Heart left ventricle (tissue), 16 donors: ENCODE results near the gene SRPK1. TPM values are rescaled to one million over a fixed set of nuclear protein-coding genes. Genes with fewer than 3 reads are reported as not detected.
"Not testable (repeated sequence)": the region's sequence is repeated elsewhere in the genome, so short reads cannot be mapped to it uniquely, and the experiment has no call there.

Experiments
- ATAC-seq, 4 donors: fragments of 200-7000 bp; cut with Tn5 transposase; one replicate each; pipeline ENCODE4 v1.9.1; 2020 to 2022; ENCODE audit warnings: moderate library complexity in 4 of 4, mild to moderate bottlenecking in 3 of 4, moderate number of reproducible peaks in 1 of 4
- DNase-seq, 5 donors: peaks; one replicate each; pipeline ENCODE4 v3.0.0-alpha.2; 2020
- H3K27ac ChIP-seq, 12 donors: fragments of 200-600 bp; sonication (generic) in 4 of 12; one replicate each; pipeline versions ENCODE4 v1.5.0 to v1.8.0; 2016 to 2022; ENCODE audit warnings: mild to moderate bottlenecking in 2 of 12
- H3K27me3 ChIP-seq, 9 donors: fragments of 200-600 bp; sonication (generic) in 2 of 9; one replicate each; pipeline versions ENCODE4 v1.5.1 to v1.8.0; 2016 to 2022; ENCODE audit warnings: mild to moderate bottlenecking in 3 of 9
- H3K36me3 ChIP-seq, 9 donors: fragments of 200-600 bp; sonication (generic) in 2 of 9; one replicate each; pipeline versions ENCODE4 v1.5.0 to v1.8.0; 2018 to 2022; ENCODE audit warnings: mild to moderate bottlenecking in 2 of 9
- H3K4me1 ChIP-seq, 12 donors: fragments of 200-600 bp; sonication (generic) in 4 of 12; one replicate each; pipeline versions ENCODE4 v1.5.0 to v1.8.0; 2016 to 2022; ENCODE audit warnings: mild to moderate bottlenecking in 3 of 12
- H3K4me3 ChIP-seq, 12 donors: fragments of 200-600 bp; sonication (generic) in 4 of 12; one replicate each; pipeline versions ENCODE4 v1.5.0 to v1.8.0; 2017 to 2022; ENCODE audit warnings: mild to moderate bottlenecking in 9 of 12, moderate library complexity in 4 of 12
- H3K9me3 ChIP-seq, 12 donors: fragments of 200-600 bp; sonication (generic) in 4 of 12; one replicate each; pipeline versions ENCODE4 v1.5.0 to v1.8.0; 2016 to 2022; ENCODE audit warnings: mild to moderate bottlenecking in 1 of 12
- CTCF ChIP-seq, 12 donors: fragments of 200-600 bp; sonication (generic) in 4 of 12; IDR thresholded peaks; one replicate each; pipeline versions ENCODE4 v1.5.0 to v1.8.0; 2018 to 2022; ENCODE audit warnings: antibody characterized with exemption in 12 of 12, mild to moderate bottlenecking in 5 of 12
- POLR2A ChIP-seq, 2 donors: fragments of 450-650 bp; IDR thresholded peaks; one replicate each; pipeline ENCODE4 v1.6.1; 2017; ENCODE audit warnings: antibody characterized with exemption in 2 of 2, mild to moderate bottlenecking in 2 of 2, moderate library complexity in 2 of 2
- WGBS, 4 donors: extraction: QIAGEN DNeasy Blood & Tissue Kit in 2 of 4; methylation state at CpG; one replicate each; pipeline versions ENCODE4 v1.1.5 to v1.1.7; 2013 to 2018; 5-methylcytosine and 5-hydroxymethylcytosine counted together
- intact Hi-C, 10 donors: fragments of 100-400 bp; cut with DNase I; formaldehyde crosslinking; loops; one replicate each; pipeline versions ENCODE4 v1.11.1 to v1.14.2; 2022
- polyA plus RNA-seq, 2 donors: library from polyadenylated mRNA; stranded (reverse); fragments of 200-250 nt; gene quantifications; one replicate each; pipeline ENCODE4 v1.2.3, GENCODE V29; 2013
- total RNA-seq, 9 donors: library from RNA; depleted of rRNA in 2 of 9; stranded (reverse); fragments of >200 nt in 2 of 9; fragmentation: NEBNext Ultra II Directional in 3 of 9; extraction: Animal tissue kit (Norgen Biotek cat#: 25700) in 3 of 9; gene quantifications; one replicate each; pipeline versions ENCODE4 v1.1.0 to v1.2.4, GENCODE V29; 2016 to 2023
- donor health status: ischemic (EF 13 %, LVEDD 7.1; RV severe dilation, severe dysfunction).
- donor health status: healthy with polysubstance abuse.
- donor health status: DM: no; HTN: yes; CAD: no.
- donor health status: DM: no; HTN: no; CAD: no.
- donor health status: ischemic (EF 25% LVEDD 6.9; RV normal size, moderate dysfunction).
- donor health status: ischemic (EF 25% LVEDD 5.7; RV mildly dilated, moderate dysfunction).
- donor health status: healthy.
- donor health status: DM: yes; HTN: yes; CAD: no.
- donor health status: ischemic (EF 35%, LVEDD 5.7; RV mildly dilated, moderate dysfunction).
- donor health status: nonischemic (EF 11% LVEDD 7.7; RV severe dilation, severe dysfunction).
- donor health status: DM: yes; HTN: yes; CAD: no.
- donor health status: PGD.
- donor health status: ischemic (EF 29% LVEDD 5.4; RV normal size, mild dysfunction).
- donor health status: nonischemic (EF 23%, LVEDD 6.1; RV moderate dilation, normal function).

The SRPK1 gene
- total and polyA plus RNA-seq, 11 donors: 5.0 to 41.7 (median 19.6) TPM

- no peak overlapping the region for H3K4me3 ChIP-seq
- no peak overlapping the region for H3K27ac ChIP-seq
- TF ChIP-seq POLR2A (IDR thresholded peaks at IDR 0.05) (no peak), CTCF (IDR thresholded peaks at IDR 0.05) (no peak)
- peaks cover 0 to 27% (median 6%) of the 10 kb centered on the region in 12 donors for H3K4me1 ChIP-seq
- H3K36me3 ChIP-seq: peaks cover 0 to 35% (median 3%) of the 10 kb centered on the region in 9 donors
- ATAC-seq: no peak
- intact Hi-C loops: no loop called here
- H3K27me3 ChIP-seq: no peaks in the 10 kb centered on the region
- H3K9me3 ChIP-seq: peaks cover 0 to 2% (median 0%) of the 10 kb centered on the region in 12 donors
- DNase-seq: no peak
- 96 to 99% (median 99%) methylated on average over 3 of the region's 3 CpGs for WGBS, 4 donors
Measured at GRCh38 chr6:35916056-35916455, 4.8 kb downstream of the SRPK1 start.

DNA sequence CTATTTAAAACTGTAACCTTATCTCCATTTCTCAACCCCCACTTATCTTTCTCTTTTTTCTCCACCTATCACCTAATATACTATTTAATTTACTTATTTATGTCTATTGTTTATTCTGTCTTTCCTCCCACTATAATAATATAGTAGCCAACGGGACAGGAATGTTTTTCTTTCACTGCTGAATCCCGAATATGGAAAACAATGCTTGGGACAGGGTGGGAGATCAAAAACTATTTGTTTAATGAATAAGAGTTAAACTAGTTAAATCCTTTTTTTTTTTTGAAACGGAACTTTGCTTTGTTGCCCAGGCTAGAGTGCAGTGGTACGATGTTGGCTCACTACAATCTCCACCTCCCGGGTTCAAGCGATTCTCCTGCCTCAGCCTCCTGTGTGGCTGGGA is 6.4 kb downstream of the SRPK1 start:
- TF ChIP-seq CTCF (IDR thresholded peaks at IDR 0.05): no peak
- TF ChIP-seq POLR2A (IDR thresholded peaks at IDR 0.05): no peak
- peaks cover 0 to 24% (median 6%) of the 10 kb centered on the region in 12 donors for H3K4me1 ChIP-seq
- intact Hi-C loops: no loop called here
- H3K9me3 ChIP-seq: peaks cover 0 to 13% (median 0%) of the 10 kb centered on the region in 12 donors
- peaks cover 0 to 38% (median 3%) of the 10 kb centered on the region in 9 donors for H3K36me3 ChIP-seq
- DNase-seq: no peak
- WGBS, 4 donors: 92 to 93% (median 93%) methylated on average over 6 of the region's 6 CpGs
- no peaks in the 10 kb centered on the region for H3K27me3 ChIP-seq
- H3K27ac ChIP-seq: no peak overlapping the region
- no peak for ATAC-seq
- H3K4me3 ChIP-seq: no peak overlapping the region

GRCh38 chr6:35911871-35912653 is 8.8 kb downstream of the SRPK1 start:
- H3K27me3 ChIP-seq: no peaks in the 10 kb centered on the region
- TF ChIP-seq POLR2A (IDR thresholded peaks at IDR 0.05) (no peak), CTCF (IDR thresholded peaks at IDR 0.05) (no peak)
- no peak overlapping the region for H3K27ac ChIP-seq
- no peaks in the 10 kb centered on the region for H3K4me1 ChIP-seq
- peaks cover 0 to 19% (median 3%) of the 10 kb centered on the region in 12 donors for H3K9me3 ChIP-seq
- ATAC-seq (no peak), DNase-seq (no peak)
- no peak overlapping the region for H3K4me3 ChIP-seq
- peaks cover 0 to 45% (median 3%) of the 10 kb centered on the region in 9 donors for H3K36me3 ChIP-seq
- 94 to 98% (median 96%) methylated on average over 8 of the region's 8 CpGs for WGBS, 4 donors
- intact Hi-C loops: no loop called here

- H3K27me3 ChIP-seq, H3K27ac ChIP-seq, ATAC-seq, intact Hi-C loops, H3K4me1 ChIP-seq, DNase-seq, H3K4me3 ChIP-seq: not testable (repeated sequence)
- H3K9me3 ChIP-seq: peaks cover 0 to 19% (median 3%) of the 10 kb centered on the region in 12 donors
- WGBS, 4 donors: 89 to 100% (median 95%) methylated on average over 2 of the region's 2 CpGs
- peaks cover 0 to 37% (median 0%) of the 10 kb centered on the region in 9 donors for H3K36me3 ChIP-seq
Measured at GRCh38 chr6:35909571-35909970, 11.3 kb downstream of the SRPK1 start.

GRCh38 chr6:35908753-35909401 is 12.0 kb downstream of the SRPK1 start:
- 97 to 100% (median 98%) methylated on average over 4 to 5 of the region's 5 CpGs for WGBS, 4 donors
- H3K4me1 ChIP-seq, DNase-seq, ATAC-seq, intact Hi-C loops, H3K4me3 ChIP-seq, H3K27ac ChIP-seq, H3K27me3 ChIP-seq: not testable (repeated sequence)
- Histone ChIP-seq H3K36me3 (peaks cover 0 to 35% (median 3%) of the 10 kb centered on the region in 9 donors), H3K9me3 (peaks cover 0 to 19% (median 3%) of the 10 kb centered on the region in 12 donors)
